WTC11 (cell line): ENCODE data around the gene PTPRC. TPM values are rescaled to one million over a fixed set of nuclear protein-coding genes. Genes with fewer than 3 reads are reported as not detected.

ENCODE experiments used
- ATAC-seq: fragments of 200-7000 bp; cut with Tn5 transposase; 2 replicates; pipeline ENCODE4 v1.10.0; 2021; ENCODE audit warnings: mild to moderate bottlenecking, moderate library complexity
- CTCF ChIA-PET: fragments of 300-600 bp; sonication (Branson Sonifier 250); formaldehyde crosslinking; loops from one replicate; lab custom pipeline; 2021; ENCODE audit warnings: antibody characterized with exemption; lab: Charles Lee
- POLR2A ChIA-PET: fragments of 350-600 bp; sonication (Branson Sonifier 250); formaldehyde crosslinking; loops from one replicate; lab custom pipeline; 2021; ENCODE audit warnings: antibody characterized with exemption; lab: Charles Lee
- DNase-seq: peaks from one replicate; pipeline ENCODE4 v3.0.0; 2021; ENCODE audit warnings: low spot score
- H3K27ac Mint-ChIP-seq: 2 replicates; pipeline ENCODE4 v1.8.0; 2021; ENCODE audit warnings: mixed read lengths
- H3K27me3 Mint-ChIP-seq: 2 replicates; pipeline ENCODE4 v1.8.0; 2021; ENCODE audit warnings: low read depth, mild to moderate bottlenecking, moderate library complexity, mixed read lengths
- H3K36me3 Mint-ChIP-seq: 2 replicates; pipeline ENCODE4 v1.8.0; 2021; ENCODE audit warnings: mixed read lengths
- H3K4me1 Mint-ChIP-seq: 2 replicates; pipeline ENCODE4 v1.8.0; 2022; ENCODE audit warnings: mixed read lengths
- H3K4me3 Mint-ChIP-seq: 2 replicates; pipeline ENCODE4 v1.8.0; 2021; ENCODE audit warnings: mild to moderate bottlenecking, moderate library complexity, mixed read lengths
- H3K9me3 Mint-ChIP-seq: 2 replicates; pipeline ENCODE4 v1.8.0; 2021; ENCODE audit warnings: mixed read lengths
- ARID4B ChIP-seq: sonication (generic); formaldehyde crosslinking; IDR thresholded peaks from 2 replicates; pipeline ENCODE4 v1.8.0; 2023; ENCODE audit warnings: missing genetic modification reagents, mild to moderate bottlenecking, borderline replicate concordance
- ATF3 ChIP-seq: sonication (generic); formaldehyde crosslinking; conservative IDR thresholded peaks from 2 replicates; pipeline ENCODE4 v1.8.1; 2022; ENCODE audit warnings: mild to moderate bottlenecking, missing genetic modification reagents
- CREB1 ChIP-seq: sonication (generic); formaldehyde crosslinking; IDR thresholded peaks from 2 replicates; pipeline ENCODE4 v1.8.0; 2023; ENCODE audit warnings: mild to moderate bottlenecking, missing genetic modification reagents
- ELF4 ChIP-seq: sonication (generic); formaldehyde crosslinking; IDR thresholded peaks from 2 replicates; pipeline ENCODE4 v1.8.1; 2022; ENCODE audit warnings: low read depth, mild to moderate bottlenecking, moderate library complexity, missing genetic modification reagents
- EMX1 ChIP-seq: fragments of 250-450 bp; sonication (Bioruptor Pico); IDR thresholded peaks from 2 replicates; pipeline ENCODE4 v1.8.0; 2021; ENCODE audit warnings: mild to moderate bottlenecking
- FOXK1 ChIP-seq: sonication (generic); formaldehyde crosslinking; IDR thresholded peaks from 2 replicates; pipeline ENCODE4 v1.8.0; 2022; ENCODE audit warnings: mild to moderate bottlenecking, moderate library complexity, missing genetic modification reagents
- FOXP4 ChIP-seq: sonication (generic); formaldehyde crosslinking; IDR thresholded peaks from 2 replicates; pipeline ENCODE4 v1.8.0; 2022; ENCODE audit warnings: mild to moderate bottlenecking, missing genetic modification reagents
- GRHL2 ChIP-seq: fragments of 250-450 bp; sonication (Bioruptor Pico); IDR thresholded peaks from 2 replicates; pipeline ENCODE4 v1.8.0; 2022; ENCODE audit warnings: mild to moderate bottlenecking, moderate library complexity; ENCODE audit not compliant: insufficient replicate concordance, severe bottlenecking
- GTF2I ChIP-seq: fragments of 250-450 bp; sonication (Bioruptor Pico); conservative IDR thresholded peaks from 2 replicates; pipeline ENCODE4 v1.4.0; 2021; ENCODE audit warnings: mild to moderate bottlenecking
- KAT7 ChIP-seq: sonication (generic); formaldehyde crosslinking; IDR thresholded peaks from 2 replicates; pipeline ENCODE4 v1.8.1; 2023; ENCODE audit warnings: missing genetic modification reagents, mild to moderate bottlenecking, borderline replicate concordance
- NR3C1 ChIP-seq: sonication (generic); formaldehyde crosslinking; conservative IDR thresholded peaks from 2 replicates; pipeline ENCODE4 v1.8.1; 2023; ENCODE audit warnings: low read depth, mild to moderate bottlenecking, missing genetic modification reagents
- OVOL2 ChIP-seq: fragments of 250-450 bp; sonication (Bioruptor Pico); IDR thresholded peaks from 2 replicates; pipeline ENCODE4 v1.9.0; 2021; ENCODE audit warnings: mild to moderate bottlenecking, borderline replicate concordance
- SMAD3 ChIP-seq: sonication (generic); formaldehyde crosslinking; IDR thresholded peaks from 2 replicates; pipeline ENCODE4 v1.8.0; 2022; ENCODE audit warnings: missing genetic modification reagents, mild to moderate bottlenecking, borderline replicate concordance
- ZNF219 ChIP-seq: sonication (generic); formaldehyde crosslinking; IDR thresholded peaks from 2 replicates; pipeline ENCODE4 v1.8.0; 2023; ENCODE audit warnings: missing genetic modification reagents, mild to moderate bottlenecking, borderline replicate concordance
- ZNF263 ChIP-seq: sonication (generic); formaldehyde crosslinking; IDR thresholded peaks from 2 replicates; pipeline ENCODE4 v1.8.1; 2022; ENCODE audit warnings: low read depth, mild to moderate bottlenecking, moderate library complexity, missing genetic modification reagents
- ZNF416 ChIP-seq: fragments of 250-450 bp; sonication (Bioruptor Pico); IDR thresholded peaks from 2 replicates; pipeline ENCODE4 v1.9.0; 2021; ENCODE audit warnings: mild to moderate bottlenecking, inconsistent platforms
- ZNF671 ChIP-seq: fragments of 250-450 bp; sonication (Bioruptor Pico); IDR thresholded peaks from 2 replicates; pipeline ENCODE4 v1.8.0; 2021; ENCODE audit warnings: mild to moderate bottlenecking
- total RNA-seq: library from RNA; stranded (reverse); gene quantifications from 3 replicates; pipeline ENCODE4 v1.2.3, GENCODE V29; 2021
- TF ChIP-seq, protein P1 (sequence below): sonication (generic); formaldehyde crosslinking; conservative IDR thresholded peaks from 2 replicates; pipeline ENCODE4 v1.8.1; 2023; ENCODE audit warnings: mild to moderate bottlenecking, low read depth, missing genetic modification reagents, moderate library complexity
- TF ChIP-seq, protein P2 (sequence below): sonication (generic); formaldehyde crosslinking; IDR thresholded peaks from 2 replicates; pipeline ENCODE4 v1.8.1; 2022; ENCODE audit warnings: low read depth, mild to moderate bottlenecking, moderate library complexity, missing genetic modification reagents, borderline replicate concordance
- TF ChIP-seq, protein P3 (sequence below): fragments of 250-450 bp; sonication (Bioruptor Pico); IDR thresholded peaks from 2 replicates; pipeline ENCODE4 v1.9.0; 2021; ENCODE audit warnings: mild to moderate bottlenecking
- TF ChIP-seq, protein P4 (sequence below): sonication (generic); formaldehyde crosslinking; IDR thresholded peaks from 2 replicates; pipeline ENCODE4 v1.8.0; 2023; ENCODE audit warnings: mild to moderate bottlenecking, missing genetic modification reagents

The PTPRC gene
- total RNA-seq, 1 experiment from 2014 or later = 1.4 TPM

GRCh38 chr1:198778049-198778448 lies 139.2 kb downstream of the PTPRC start:
- Mint-ChIP-seq H3K27me3 (no peaks in the 10 kb centered on the region), H3K4me1 (peaks cover 13% of the 10 kb centered on the region), H3K9me3 (no peaks in the 10 kb centered on the region), H3K27ac (no peak overlapping the region), H3K36me3 (no peaks in the 10 kb centered on the region), H3K4me3 (no peak overlapping the region)
- DNase-seq (no peak), ATAC-seq (peak; percentile 89)
- TF ChIP-seq, protein P1, sequence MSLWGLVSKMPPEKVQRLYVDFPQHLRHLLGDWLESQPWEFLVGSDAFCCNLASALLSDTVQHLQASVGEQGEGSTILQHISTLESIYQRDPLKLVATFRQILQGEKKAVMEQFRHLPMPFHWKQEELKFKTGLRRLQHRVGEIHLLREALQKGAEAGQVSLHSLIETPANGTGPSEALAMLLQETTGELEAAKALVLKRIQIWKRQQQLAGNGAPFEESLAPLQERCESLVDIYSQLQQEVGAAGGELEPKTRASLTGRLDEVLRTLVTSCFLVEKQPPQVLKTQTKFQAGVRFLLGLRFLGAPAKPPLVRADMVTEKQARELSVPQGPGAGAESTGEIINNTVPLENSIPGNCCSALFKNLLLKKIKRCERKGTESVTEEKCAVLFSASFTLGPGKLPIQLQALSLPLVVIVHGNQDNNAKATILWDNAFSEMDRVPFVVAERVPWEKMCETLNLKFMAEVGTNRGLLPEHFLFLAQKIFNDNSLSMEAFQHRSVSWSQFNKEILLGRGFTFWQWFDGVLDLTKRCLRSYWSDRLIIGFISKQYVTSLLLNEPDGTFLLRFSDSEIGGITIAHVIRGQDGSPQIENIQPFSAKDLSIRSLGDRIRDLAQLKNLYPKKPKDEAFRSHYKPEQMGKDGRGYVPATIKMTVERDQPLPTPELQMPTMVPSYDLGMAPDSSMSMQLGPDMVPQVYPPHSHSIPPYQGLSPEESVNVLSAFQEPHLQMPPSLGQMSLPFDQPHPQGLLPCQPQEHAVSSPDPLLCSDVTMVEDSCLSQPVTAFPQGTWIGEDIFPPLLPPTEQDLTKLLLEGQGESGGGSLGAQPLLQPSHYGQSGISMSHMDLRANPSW (CRISPR knock-in tag) = no peak
- TF ChIP-seq, protein P2, sequence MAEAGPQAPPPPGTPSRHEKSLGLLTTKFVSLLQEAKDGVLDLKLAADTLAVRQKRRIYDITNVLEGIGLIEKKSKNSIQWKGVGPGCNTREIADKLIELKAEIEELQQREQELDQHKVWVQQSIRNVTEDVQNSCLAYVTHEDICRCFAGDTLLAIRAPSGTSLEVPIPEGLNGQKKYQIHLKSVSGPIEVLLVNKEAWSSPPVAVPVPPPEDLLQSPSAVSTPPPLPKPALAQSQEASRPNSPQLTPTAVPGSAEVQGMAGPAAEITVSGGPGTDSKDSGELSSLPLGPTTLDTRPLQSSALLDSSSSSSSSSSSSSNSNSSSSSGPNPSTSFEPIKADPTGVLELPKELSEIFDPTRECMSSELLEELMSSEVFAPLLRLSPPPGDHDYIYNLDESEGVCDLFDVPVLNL = no peak
- no peak for TF ChIP-seq ELF4 (CRISPR knock-in tag)
- TF ChIP-seq ATF3 (CRISPR knock-in tag) = no peak
- TF ChIP-seq KAT7 (CRISPR knock-in tag) = no peak
- POLR2A ChIA-PET = no interaction called here
- CTCF ChIA-PET = interaction anchor here (0.9 to 1.4 kb wide), 2 partner anchors 10 to 685 kb away, joined by 3 to 4 read pairs; no protein-coding TSS in a partner anchor

DNA sequence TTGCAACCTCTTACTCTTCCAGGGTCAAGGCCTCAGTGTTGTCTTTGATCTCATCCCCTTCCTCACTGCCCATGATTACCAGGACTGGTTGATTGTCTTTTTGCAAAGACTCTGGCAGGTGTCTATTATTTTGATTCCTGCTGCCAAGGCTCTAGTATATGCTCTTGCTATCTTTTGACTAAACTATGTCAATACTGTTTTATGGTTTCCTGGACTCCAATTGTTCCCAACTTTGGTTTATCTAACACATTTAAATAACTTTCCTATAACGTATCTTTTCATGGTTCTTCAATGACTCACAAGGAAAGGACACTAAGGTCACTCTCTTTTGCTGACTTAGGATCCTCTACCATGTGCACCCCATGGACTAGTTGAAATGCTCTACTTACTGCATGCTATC lies 141.5 kb downstream of the PTPRC start:
- no peaks in the 10 kb centered on the region for H3K36me3 Mint-ChIP-seq
- ChIA-PET POLR2A (no interaction called here), CTCF (no interaction called here)
- TF ChIP-seq OVOL2 (CRISPR knock-in tag) (no peak), SMAD3 (CRISPR knock-in tag) (no peak), FOXP4 (no peak), GRHL2 (CRISPR knock-in tag) (no peak), NR3C1 (CRISPR knock-in tag) (no peak), ARID4B (no peak), FOXK1 (no peak), ZNF416 (CRISPR knock-in tag) (no peak), ZNF219 (CRISPR knock-in tag) (no peak), ZNF263 (CRISPR knock-in tag) (no peak), EMX1 (CRISPR knock-in tag) (no peak), ZNF671 (CRISPR knock-in tag) (no peak), CREB1 (CRISPR knock-in tag) (no peak), GTF2I (CRISPR knock-in tag) (no peak)
- TF ChIP-seq, protein P3, sequence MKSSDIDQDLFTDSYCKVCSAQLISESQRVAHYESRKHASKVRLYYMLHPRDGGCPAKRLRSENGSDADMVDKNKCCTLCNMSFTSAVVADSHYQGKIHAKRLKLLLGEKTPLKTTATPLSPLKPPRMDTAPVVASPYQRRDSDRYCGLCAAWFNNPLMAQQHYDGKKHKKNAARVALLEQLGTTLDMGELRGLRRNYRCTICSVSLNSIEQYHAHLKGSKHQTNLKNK (CRISPR knock-in tag) = no peak
- TF ChIP-seq, protein P4, sequence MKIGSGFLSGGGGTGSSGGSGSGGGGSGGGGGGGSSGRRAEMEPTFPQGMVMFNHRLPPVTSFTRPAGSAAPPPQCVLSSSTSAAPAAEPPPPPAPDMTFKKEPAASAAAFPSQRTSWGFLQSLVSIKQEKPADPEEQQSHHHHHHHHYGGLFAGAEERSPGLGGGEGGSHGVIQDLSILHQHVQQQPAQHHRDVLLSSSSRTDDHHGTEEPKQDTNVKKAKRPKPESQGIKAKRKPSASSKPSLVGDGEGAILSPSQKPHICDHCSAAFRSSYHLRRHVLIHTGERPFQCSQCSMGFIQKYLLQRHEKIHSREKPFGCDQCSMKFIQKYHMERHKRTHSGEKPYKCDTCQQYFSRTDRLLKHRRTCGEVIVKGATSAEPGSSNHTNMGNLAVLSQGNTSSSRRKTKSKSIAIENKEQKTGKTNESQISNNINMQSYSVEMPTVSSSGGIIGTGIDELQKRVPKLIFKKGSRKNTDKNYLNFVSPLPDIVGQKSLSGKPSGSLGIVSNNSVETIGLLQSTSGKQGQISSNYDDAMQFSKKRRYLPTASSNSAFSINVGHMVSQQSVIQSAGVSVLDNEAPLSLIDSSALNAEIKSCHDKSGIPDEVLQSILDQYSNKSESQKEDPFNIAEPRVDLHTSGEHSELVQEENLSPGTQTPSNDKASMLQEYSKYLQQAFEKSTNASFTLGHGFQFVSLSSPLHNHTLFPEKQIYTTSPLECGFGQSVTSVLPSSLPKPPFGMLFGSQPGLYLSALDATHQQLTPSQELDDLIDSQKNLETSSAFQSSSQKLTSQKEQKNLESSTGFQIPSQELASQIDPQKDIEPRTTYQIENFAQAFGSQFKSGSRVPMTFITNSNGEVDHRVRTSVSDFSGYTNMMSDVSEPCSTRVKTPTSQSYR (CRISPR knock-in tag) = no peak

More for the DNA sequence above, 141.5 kb downstream of the PTPRC start:
- Mint-ChIP-seq H3K4me3 (no peak overlapping the region), H3K9me3 (no peaks in the 10 kb centered on the region), H3K27ac (no peak overlapping the region), H3K4me1 (peaks cover 5% of the 10 kb centered on the region), H3K27me3 (no peaks in the 10 kb centered on the region)
- ATAC-seq (no peak), DNase-seq (no peak)
